Fibroblast of pulmonary artery (primary cell): ENCODE data around the gene STARD5.
"Not testable (repeated sequence)": the region's sequence is repeated elsewhere in the genome, so short reads cannot be mapped to it uniquely, and the experiment has no call there.

ENCODE experiments used
- DNase-seq: peaks from one replicate; pipeline ENCODE4 v3.0.0-alpha.2; 2010; ENCODE audit warnings: low read depth
- H3K4me3 ChIP-seq: replicated peaks from 2 replicates; pipeline ENCODE4 v1.5.1; 2011; ENCODE audit warnings: low read depth, mild to moderate bottlenecking, control low read depth, low read length, moderate library complexity
- CTCF ChIP-seq: IDR thresholded peaks from 2 replicates; pipeline ENCODE4 v1.5.1; 2011; ENCODE audit warnings: mild to moderate bottlenecking, control low read depth, low read length, inconsistent platforms; ENCODE audit errors: missing control alignments

Gene STARD5

DNA sequence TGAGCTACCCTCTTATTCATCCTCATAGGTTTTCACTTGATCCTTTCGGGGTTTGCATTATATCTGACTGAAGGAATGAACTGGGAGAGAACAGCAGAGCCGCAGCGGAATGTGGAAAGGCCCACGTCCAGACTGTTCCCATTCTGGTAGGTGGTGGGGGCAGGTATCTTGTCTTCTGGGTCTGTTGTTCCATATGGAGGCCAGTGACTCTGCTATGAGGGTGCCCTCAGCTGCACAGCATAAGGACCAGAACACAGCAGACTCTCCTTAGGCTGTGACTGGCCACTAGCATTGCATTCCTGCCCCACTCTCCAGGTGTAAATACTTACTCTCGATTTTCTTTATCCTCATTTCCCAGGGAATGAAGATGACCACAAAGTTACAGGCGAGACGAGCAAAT lies 38.0 kb upstream of the STARD5 start:
- no peak for DNase-seq
- no peak for TF ChIP-seq CTCF
- H3K4me3 ChIP-seq, result no peak overlapping the region

- no peak overlapping the region for H3K4me3 ChIP-seq
- no peak for DNase-seq
- TF ChIP-seq CTCF, result no peak
These were observed 36.5 kb upstream of the STARD5 start for GRCh38 chr15:81360491-81360890.

- no peak for DNase-seq
- no peak overlapping the region for H3K4me3 ChIP-seq
- no peak for TF ChIP-seq CTCF
These were observed 34.3 kb upstream of the STARD5 start for GRCh38 chr15:81358248-81358647.

GRCh38 chr15:81357180-81357686 lies 33.3 kb upstream of the STARD5 start:
- DNase-seq, result no peak
- TF ChIP-seq CTCF, result peak; percentile 3
- no peak overlapping the region for H3K4me3 ChIP-seq

DNA sequence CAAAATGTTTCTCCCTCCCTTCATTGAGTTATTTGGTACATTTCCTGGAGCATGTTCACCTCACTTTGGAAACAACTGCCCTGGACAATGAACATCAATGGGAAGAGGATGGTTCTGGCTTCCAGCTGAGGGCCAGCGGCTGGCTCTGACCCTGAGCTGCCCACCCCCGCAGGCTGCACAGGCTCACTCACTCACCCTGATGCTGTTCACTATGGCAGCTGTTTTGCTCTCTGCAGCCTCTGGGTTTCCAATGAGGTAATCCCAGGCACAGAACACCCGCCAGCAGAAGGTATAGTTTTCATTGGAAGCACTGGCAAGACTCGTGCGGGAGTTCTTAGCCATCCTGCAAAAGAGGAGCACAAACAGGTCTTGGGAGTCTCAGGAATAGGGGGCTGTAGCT lies 32.3 kb upstream of the STARD5 start:
- no peak overlapping the region for H3K4me3 ChIP-seq
- TF ChIP-seq CTCF, result no peak
- DNase-seq, result no peak

DNA sequence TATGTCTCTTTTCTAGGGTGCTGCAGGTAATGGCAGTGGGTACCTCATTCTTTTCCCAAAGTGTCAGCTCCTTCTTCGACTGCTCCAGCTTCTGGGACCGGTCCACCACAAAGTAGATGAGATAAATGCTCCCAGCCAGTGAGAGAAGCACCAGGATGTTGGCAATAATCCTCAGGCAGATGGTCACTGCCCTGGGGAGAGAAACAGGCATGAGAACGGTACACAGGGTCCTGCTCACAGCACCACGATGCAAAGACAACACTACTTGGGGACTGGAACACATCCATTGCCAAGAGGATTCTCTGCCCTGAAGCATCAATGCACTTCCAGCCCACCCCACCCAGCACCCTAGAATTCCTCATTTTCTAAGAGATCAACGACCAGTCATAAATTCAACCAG lies 27.7 kb upstream of the STARD5 start:
- no peak for DNase-seq
- H3K4me3 ChIP-seq, result no peak overlapping the region
- no peak for TF ChIP-seq CTCF

DNA sequence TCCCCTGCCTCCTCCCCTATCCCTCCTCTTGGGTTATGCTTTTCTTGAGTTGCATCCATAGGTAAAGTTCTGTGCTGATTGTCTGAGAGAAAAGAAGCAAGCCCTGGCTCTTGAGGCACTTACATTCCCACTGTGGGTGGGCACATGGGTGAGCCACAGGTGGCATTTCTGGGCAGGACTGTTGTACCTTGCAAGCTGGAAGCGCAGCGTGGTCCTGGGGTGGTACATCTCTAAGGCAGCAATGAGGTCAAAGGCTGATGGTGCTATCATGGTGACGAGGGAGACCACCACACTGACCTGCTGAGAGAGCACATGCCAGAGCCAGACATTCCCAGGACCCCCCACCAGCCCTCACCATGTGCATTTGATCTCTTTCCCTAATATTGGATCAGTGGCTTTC lies 25.3 kb upstream of the STARD5 start:
- TF ChIP-seq CTCF, result no peak
- H3K4me3 ChIP-seq, result no peak overlapping the region
- DNase-seq, result no peak

- H3K4me3 ChIP-seq, DNase-seq: not testable (repeated sequence)
These were observed 24.8 kb upstream of the STARD5 start for GRCh38 chr15:81348691-81349090.
